ENCODE measurements around the gene ZC3H8.

Gene ZC3H8

GRCh38 chr2:112194482-112194881 lies 60.4 kb downstream of the ZC3H8 start:
- no peak for DNase-seq

- DNase-seq = no peak
Observed at GRCh38 chr2:112194028-112194427, 60.8 kb downstream of the ZC3H8 start.

- no peak for DNase-seq
Observed at GRCh38 chr2:112189001-112189556, 65.8 kb downstream of the ZC3H8 start.

GRCh38 chr2:112187805-112188596 lies 66.8 kb downstream of the ZC3H8 start:
- DNase-seq = peak; percentile 77 to 81

GRCh38 chr2:112187046-112187715 lies 67.7 kb downstream of the ZC3H8 start:
- DNase-seq = peak in 1 of 2 donors; percentile 41

- DNase-seq = no peak
Observed at GRCh38 chr2:112185131-112185530, 69.7 kb downstream of the ZC3H8 start.

- DNase-seq = no peak
Observed at GRCh38 chr2:112184121-112184520, 70.7 kb downstream of the ZC3H8 start.

- DNase-seq = peak in 1 of 2 donors; percentile 41
Observed at GRCh38 chr2:112183327-112184025, 71.4 kb downstream of the ZC3H8 start.

- DNase-seq = peak; percentile 54 to 63
Observed at GRCh38 chr2:112182581-112183034, 72.2 kb downstream of the ZC3H8 start.

- DNase-seq = peak; percentile 69 to 72
Observed at GRCh38 chr2:112181571-112182290, 73.1 kb downstream of the ZC3H8 start.

GRCh38 chr2:112175958-112176573 lies 78.8 kb downstream of the ZC3H8 start:
- DNase-seq = no peak

GRCh38 chr2:112175333-112175732 lies 79.5 kb downstream of the ZC3H8 start:
- DNase-seq = no peak

- DNase-seq = no peak
Observed at GRCh38 chr2:112174383-112174782, 80.5 kb downstream of the ZC3H8 start.

GRCh38 chr2:112173646-112174319 lies 81.1 kb downstream of the ZC3H8 start:
- DNase-seq = no peak

GRCh38 chr2:112170495-112170894 lies 84.3 kb downstream of the ZC3H8 start:
- no peak for DNase-seq

- no peak for DNase-seq
Observed at GRCh38 chr2:112168422-112169124, 86.3 kb downstream of the ZC3H8 start.

- DNase-seq = peak in 1 of 2 donors; percentile 46
Observed at GRCh38 chr2:112166806-112167499, 87.9 kb downstream of the ZC3H8 start.

GRCh38 chr2:112165296-112165695 lies 89.5 kb downstream of the ZC3H8 start:
- DNase-seq = no peak

GRCh38 chr2:112164876-112165275 lies 90.0 kb downstream of the ZC3H8 start:
- no peak for DNase-seq

GRCh38 chr2:112163541-112163981 lies 91.3 kb downstream of the ZC3H8 start:
- no peak for DNase-seq
